ENCODE measurements around the gene ECHDC1.

DNA sequence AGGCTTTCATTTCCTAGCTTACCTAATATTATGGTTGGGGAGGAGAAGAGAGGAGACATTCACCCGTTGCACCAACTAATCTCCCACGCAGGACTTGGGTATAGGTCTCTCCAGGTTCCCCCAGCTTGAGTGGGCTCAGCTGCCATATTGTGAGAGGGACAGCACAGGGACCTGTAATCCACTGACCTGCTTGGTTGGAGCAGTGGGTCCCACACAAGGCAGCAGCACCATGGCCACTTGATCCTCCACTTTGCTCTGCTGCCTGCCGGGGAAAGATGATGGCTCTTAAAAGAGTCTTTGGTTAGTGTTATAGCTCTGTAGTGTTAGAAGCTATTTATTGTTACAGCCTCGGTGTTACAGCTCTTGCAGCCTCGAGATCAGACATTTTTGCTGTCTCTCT lies 22.5 kb upstream of the ECHDC1 start:
- no peak for TF ChIP-seq TOX (CRISPR knock-in tag; IDR thresholded peaks at IDR 0.05; ENCODE audit: borderline replicate concordance)
- no peak for TF ChIP-seq ZNF8 (CRISPR knock-in tag; IDR thresholded peaks at IDR 0.05)
- TF ChIP-seq, protein P1, sequence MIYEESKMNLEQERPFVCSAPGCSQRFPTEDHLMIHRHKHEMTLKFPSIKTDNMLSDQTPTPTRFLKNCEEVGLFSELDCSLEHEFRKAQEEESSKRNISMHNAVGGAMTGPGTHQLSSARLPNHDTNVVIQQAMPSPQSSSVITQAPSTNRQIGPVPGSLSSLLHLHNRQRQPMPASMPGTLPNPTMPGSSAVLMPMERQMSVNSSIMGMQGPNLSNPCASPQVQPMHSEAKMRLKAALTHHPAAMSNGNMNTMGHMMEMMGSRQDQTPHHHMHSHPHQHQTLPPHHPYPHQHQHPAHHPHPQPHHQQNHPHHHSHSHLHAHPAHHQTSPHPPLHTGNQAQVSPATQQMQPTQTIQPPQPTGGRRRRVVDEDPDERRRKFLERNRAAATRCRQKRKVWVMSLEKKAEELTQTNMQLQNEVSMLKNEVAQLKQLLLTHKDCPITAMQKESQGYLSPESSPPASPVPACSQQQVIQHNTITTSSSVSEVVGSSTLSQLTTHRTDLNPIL (CRISPR knock-in tag; IDR thresholded peaks at IDR 0.05; ENCODE audit: low read depth): no peak
- TF ChIP-seq ZC3H10 (CRISPR knock-in tag; IDR thresholded peaks at IDR 0.05): no peak
- no peak for TF ChIP-seq RARB (CRISPR knock-in tag; IDR thresholded peaks at IDR 0.05)
- no peak for TF ChIP-seq OSR1 (CRISPR knock-in tag; IDR thresholded peaks at IDR 0.05)
- no peak for TF ChIP-seq ZNF565 (CRISPR knock-in tag; conservative IDR thresholded peaks at IDR 0.05; ENCODE audit: low read depth)
- no peak for TF ChIP-seq ZFP30 (CRISPR knock-in tag; IDR thresholded peaks at IDR 0.05)
- TF ChIP-seq ESRRG (CRISPR knock-in tag; IDR thresholded peaks at IDR 0.05): no peak

Measured in SK-N-SH treated with all-trans-retinoic acid at 6 μM for 48 hours (cell line).